GM21515 (cell line): ENCODE measurements around the gene TMEM225B.
A peak's percentile ranks its signal among the peaks of the same experiment; 100 is the strongest.
"Not testable (repeated sequence)": the region's sequence is repeated elsewhere in the genome, so short reads cannot be mapped to it uniquely, and the experiment has no call there.

ENCODE experiments used
- ATAC-seq: cut with Tn5 transposase; IDR thresholded peaks from one replicate; pipeline ENCODE4 v1.9.1; 2021; ENCODE audit not compliant: unreplicated experiment

TMEM225B gene, protein sequence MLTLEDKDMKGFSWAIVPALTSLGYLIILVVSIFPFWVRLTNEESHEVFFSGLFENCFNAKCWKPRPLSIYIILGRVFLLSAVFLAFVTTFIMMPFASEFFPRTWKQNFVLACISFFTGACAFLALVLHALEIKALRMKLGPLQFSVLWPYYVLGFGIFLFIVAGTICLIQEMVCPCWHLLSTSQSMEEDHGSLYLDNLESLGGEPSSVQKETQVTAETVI

DNA sequence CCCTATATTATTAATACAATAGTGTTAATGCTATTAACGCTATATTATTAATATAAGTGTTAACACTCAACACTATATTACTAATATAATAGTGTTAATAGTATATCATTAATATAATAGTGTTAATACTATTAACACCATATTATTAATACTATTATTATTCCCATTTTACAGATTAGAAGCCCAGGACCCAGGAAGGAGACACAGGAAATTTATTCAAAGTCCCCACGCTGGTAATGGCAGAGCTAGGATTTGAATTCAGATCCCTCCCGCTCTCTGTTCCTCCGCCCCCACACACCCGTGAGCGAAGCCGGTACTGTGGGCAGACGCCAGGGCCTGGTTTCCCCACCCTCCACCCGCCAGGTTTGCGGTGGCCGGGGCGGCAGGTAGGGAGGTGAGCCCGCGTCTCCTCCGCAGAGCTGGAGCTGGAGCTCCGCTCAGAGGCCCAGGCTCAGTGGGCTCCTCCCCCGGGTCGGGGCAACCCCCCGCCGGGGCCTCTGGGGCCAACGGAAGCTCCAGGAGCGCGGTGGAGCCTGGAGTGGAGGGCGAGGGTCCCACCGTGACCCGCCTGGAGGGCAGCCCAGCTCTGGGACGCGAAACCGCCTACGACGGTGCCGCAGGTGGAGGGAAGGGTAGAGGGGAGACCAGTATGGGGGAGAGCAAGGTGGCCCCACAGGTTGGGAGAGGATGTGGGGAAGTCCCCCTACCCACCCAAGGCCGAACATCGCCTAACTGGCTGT, at the start of gene TMEM225B:
TMEM225B (plus strand) TSS at position 506 of the 740 bp plus-strand sequence. CDS start 6,122 bp downstream, outside the sequence.
- no peak for ATAC-seq

DNA sequence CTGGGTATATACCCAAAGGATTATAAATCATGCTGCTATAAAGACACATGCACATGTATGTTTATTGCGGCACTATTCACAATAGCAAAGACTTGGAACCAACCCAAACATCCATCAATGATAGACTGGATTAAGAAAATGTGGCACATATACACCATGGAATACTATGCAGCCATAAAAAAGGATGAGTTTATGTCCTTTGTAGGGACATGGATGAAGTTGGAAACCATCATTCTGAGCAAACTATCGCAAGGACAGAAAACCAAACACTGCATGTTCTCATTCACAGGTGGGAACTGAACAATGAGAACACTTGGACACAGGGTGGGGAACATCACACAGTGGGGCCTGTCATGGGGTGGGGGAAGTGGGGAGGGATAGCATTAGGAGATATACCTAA, 48.5 kb upstream of the TMEM225B start:
- not testable (repeated sequence) for ATAC-seq

DNA sequence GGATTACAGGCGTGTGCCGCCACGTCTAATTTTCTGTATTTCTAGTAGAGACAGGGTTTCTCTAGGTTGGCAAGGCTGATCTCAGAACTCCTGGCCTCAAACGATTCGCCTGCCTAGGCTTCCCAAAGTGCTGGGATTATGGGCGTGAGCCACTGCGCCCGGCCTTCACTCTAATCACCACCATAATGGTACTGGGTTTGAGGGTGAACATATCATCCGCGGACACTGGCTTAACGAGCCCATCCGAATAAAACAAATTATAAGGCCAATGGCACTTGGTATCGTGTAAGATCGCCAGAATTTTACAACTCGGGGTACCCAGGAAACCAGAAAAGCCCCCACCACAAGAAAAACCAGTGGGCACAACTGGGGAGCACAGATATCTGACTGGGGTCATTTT, 46.7 kb upstream of the TMEM225B start:
- ATAC-seq, result no peak

DNA sequence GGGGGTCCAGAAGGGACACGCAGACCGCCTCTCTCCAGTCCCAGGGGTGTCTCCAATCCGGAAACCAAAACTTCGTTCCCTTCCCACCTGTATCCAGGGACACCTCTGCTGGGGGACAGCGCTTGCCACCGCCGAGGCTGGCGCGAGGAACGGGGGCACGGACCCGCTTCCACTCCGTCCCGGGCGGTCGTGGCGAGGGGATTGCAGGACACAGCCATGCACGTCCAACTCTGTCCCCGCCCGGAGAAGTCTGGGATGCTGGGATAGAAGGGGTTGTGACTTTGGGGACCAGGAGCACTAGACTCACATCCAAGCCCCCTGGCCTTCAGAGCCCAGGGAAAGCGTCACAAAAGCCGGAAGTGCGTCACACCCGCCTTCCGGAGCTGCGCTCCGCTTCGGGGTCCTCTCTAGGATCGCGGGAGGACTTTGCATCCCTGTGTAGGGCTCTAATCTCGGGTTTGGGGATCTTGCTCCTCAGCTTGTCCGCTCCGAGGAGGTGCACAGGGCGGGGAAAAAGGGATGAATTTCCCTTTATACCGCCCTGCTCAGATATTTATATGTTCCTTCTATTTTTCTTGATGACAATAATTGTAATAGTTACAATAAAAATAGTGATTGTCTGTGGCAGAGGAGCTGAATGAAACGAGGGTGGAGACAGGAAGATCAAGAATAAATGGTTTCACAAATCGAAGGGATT, 46.2 kb upstream of the TMEM225B start, which contains the start of gene FAM200A:
FAM200A (minus strand) TSS at position 348 of the 697 bp plus-strand sequence. CDS start 3,707 bp downstream, outside the sequence.
- ATAC-seq, result peak; percentile 92

DNA sequence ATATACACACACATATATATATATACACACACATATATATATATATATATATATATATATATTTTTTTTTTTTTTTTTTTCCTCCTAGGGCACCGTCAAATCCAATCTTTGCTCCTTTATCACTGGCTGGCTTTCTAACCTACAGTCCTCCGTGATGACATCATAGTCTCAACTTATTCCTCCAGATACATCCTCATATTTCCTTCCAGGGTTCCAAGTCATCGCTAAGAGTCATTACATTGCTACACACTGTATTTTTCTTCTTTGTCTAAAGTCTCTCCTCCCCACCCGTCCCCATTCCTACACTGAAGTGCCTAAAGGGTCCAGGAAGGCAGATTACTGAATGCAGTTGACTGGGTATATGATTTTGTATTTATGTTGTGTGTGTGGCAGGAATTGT, 45.0 kb upstream of the TMEM225B start:
- no peak for ATAC-seq

DNA sequence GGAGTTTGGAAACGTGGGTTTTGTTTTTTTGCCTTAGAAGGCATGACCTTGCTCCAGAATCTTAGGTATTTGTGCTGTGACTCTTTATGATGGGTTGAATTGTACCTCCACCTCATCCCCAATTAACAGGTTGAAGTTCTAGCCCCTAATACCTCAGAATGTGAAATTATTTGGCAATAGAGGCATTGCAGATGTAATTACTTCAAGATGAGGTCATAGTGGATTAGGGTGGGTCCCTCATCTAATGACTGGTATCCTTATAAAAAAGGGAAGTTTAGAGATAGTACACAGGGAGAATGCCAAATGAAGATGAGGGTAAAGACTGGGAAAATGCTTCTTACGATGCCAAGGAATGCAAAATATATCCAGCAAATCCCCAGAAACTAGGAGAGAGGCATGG, 43.1 kb upstream of the TMEM225B start:
- ATAC-seq, result no peak

DNA sequence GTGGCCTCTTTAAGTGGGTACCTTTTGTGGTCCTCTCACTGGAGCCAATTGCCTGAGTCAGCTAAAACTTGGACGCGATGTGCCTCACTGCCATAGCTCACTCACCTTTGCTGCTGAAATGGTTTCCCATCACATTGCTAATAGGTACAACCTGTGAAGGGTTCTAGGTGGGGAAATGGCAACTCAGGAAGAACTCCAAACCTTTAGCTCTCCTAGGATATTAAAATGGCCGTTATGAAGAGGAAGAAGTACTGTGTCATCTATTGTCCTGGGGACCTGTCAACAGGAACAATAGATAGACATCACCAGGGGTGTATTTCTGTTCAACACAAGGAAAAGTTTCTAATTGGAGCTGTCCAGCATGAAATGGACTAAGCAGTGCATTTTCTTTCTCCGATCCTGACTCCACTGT, 40.9 kb upstream of the TMEM225B start:
- no peak for ATAC-seq

DNA sequence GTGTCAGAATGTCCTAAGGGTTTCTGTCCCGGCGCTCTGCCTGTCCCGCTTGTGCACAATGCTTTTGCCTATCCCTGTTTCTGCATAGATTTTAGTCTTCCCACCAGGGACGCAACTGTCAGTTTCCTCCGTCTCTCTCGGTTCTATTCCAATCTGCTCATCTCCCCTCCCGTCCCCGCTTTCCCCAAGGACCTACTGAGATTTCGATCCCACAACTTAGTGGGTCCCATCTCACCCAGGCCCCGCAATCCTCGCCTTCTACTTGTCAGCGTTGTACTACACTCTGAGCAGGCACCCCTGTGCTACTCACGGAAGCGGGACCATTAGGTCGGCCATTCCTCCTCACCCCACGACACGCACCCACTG, 40.1 kb upstream of the TMEM225B start:
- ATAC-seq, result peak; percentile 49

DNA sequence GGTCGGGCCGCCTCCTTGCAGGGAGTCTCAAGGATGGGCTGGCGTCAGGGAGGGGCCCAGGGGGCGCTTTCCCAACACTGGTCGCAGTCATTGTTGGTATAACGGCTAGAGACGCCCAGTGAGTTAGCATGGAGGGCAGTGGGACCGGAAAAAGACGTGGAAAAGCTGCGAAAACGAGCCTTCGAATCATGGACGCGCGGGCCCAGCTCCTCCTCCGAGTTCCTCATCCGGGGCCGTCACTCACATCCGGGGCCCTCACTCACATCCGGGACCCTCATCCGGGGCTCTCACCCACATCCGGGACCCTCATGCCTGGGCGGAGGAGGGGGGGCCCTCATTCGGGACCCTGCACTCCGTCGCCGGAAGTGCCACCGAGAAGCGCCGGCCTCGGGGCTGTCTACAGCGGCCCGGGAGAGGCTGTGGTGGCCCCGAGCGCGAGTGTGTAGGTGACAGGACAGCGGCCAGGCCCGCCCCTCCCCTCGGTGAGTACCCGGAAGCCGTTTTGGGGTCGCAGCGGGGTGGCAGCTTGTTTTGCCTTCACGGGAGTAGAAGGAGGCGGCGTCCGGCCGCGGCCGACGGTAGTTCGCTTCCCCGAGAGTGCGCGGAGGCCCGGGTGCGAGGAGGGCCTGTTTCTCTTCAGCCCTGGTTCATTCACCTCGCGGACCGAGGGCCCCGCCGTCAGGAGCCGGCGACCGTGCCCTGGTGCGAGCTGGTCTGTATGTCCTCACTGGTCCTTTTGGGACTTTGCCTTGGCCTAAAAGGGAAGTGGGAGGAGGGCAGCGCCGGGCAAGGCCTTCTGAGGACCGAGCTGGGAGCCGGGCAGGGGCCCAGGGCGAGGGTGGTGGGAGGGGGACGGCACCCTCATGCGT, 39.5 kb upstream of the TMEM225B start, which contains the start of gene ZNF655:
ZNF655 (plus strand) TSS at position 337 of the 869 bp plus-strand sequence. CDS start 1,918 bp downstream, outside the sequence.
- ATAC-seq, result peak; percentile 81

DNA sequence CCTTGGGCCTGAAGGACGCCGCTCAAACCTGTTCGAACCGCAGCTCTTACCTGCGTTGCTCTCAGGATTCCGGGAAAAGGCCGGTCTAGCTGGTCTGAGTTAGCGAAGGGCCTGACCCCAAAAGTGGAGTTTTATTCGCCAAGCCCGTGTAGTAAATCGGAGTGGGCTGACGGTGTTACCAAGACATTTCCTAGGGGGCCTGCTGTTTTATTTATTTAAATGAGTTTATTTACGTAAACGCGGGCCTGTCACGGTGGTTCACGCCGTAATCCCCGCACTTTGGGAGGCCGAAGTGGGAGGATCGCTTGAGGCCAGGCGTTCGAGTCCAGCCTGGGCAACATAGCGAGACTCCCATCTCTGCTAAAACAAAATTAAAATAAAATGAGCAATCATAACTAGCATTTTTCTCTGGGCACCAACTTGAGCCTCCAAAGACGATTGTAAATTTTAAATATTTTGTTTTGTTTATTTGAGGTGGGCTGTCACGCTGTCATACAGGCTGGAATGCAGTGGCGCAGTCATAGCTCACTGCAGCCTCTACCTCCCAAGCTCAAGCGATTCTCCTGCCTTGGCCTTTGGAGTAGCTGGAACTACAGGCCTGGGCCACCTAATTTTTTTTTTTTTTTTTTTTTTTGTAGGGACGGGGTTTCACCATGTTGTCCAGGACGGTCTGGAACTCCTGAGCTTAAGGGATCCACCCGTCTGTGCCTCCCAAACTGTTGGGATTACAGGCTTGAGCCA, 38.7 kb upstream of the TMEM225B start:
- no peak for ATAC-seq

DNA sequence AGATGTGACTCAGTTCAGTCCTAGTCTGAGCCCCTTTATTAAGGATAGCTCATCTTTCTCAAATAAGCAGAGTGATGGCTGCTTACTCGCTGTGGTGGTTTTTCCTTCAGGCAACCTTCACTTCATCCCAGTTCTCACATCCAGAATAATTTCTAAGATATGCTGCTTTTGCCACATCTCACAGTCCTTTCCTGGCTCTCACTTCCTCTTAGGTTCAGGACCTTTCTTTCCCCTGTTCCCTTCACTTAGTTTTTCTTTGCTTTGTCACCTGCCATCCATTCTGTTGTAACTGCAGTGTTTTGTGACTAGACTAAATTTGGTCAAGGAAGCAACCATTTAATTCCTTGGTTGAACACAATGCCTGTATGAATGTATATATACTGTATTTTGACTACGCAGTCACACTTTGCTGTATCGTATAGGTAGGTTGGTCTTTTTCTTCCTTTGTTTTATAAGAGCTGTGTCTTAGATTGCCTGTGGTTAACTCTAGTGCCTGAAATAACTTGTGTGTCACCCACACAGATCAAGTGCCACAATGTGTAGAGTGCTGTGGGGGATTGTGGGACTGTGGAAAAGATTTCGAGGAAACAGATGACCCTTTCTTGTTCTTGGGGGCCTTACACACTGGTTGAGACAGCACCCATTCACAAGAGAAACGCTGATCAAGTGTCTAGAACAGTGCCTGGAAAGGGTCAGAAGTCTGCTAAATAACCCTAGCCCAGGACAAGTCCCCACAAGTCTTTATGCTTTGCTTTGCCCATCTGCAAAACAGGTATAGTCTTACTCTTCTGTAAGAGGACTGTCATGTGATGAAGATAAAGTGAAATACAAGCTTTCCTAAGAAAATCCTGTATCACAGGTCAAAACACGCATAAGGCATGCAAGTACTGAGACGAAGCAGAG, 37.0 kb upstream of the TMEM225B start:
- no peak for ATAC-seq

DNA sequence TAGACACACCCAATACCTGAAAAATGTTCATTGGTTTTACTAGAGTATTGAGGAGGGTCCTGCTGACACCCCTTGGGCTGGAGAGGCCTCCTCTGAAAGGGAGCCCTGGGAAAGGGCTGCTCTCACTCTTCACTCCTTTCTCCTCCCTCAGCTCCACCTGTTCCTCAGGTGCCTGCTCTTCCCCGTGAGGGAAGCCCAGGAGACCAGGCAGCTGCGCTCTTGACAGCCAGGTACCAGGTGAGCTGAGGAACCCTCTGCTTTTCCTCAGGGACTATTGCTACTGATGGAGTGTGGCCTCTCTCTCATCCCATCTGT, 36.4 kb upstream of the TMEM225B start:
- no peak for ATAC-seq

DNA sequence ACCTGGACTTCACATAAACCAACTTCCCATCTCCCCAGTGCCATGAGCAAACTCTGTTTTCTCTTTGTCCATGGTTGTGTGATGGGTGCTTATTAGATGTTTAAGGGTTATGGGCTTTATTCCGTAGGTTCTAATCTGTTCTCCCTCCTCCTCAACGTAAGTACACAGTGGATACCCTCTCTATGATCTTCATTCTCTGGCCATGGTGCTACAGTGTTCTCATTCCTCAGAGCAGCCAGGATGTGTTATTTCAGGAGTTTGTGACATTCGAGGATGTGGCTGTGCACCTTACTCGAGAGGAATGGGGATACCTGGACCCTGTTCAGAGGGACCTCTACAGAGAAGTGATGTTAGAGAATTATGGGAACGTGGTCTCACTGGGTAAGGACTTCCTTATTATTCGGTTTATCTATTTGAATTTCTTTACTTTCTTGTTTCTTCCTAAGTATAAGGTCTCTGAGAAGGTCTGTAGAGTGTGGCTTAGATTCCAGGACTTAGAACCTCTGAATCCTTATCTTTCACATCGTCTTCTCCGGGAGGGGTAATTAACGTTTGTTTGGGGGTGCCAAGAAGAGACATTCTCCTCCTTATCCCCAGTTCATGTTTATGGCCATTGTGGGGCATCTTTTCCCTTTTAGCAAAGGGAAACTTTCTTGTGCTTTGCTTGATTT, 35.8 kb upstream of the TMEM225B start:
- no peak for ATAC-seq

DNA sequence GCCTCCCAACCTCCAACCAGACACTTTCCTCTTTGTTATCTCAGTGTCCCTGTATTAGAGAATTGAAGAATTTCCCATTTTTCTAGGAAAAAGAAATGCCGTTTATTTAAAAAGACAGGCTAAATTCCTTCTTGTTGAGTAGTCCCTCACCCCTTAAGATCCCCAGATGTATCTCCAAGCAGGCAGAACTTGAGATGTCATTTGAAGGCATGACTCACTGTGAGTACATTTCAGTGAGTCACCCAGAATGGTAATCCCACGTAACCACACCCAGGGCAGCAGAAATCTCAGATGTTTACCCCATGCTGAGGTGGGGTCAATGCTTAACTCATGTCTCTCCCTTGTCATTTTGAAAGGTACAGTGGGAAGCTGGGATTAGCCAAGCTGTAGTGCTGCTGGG, 35.2 kb upstream of the TMEM225B start:
- no peak for ATAC-seq

DNA sequence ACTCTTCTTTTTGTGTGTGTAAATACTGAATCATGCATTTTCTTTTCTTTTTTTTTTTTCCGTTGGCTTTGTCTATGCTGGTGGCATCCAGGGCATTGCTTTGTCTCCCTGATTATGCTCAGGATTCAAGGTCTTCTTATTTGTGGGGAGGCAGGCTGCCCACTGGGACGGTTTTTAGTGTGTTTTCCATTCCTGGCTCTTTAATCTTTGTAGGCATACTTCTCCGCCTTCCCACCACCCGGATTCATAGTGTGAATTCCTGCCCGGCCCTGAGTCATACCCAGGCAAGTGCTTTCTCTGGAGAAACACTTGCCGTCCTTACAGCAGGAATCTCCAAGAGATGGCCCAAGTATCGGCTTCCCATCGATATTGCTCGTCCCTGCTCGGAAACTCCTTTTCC, 34.4 kb upstream of the TMEM225B start:
- ATAC-seq, result no peak

DNA sequence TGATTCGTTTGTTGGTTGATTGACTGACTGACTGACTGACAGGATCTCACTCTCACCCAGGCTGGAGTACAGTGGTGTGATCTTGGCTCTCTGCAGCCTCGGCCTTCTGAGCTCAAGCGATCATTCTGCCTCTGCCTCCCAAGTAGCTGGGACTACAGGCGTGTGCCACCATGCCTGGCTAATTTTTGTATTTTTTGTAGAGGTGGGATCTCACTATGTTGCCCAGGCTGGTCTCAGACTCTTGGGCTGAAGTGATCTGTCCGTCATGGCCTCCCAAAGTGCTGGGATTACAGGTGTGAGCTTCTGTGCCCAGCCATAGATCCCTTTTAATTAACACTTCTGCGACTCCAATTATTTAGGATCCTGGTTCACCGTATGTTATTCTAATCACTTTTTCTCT, 29.3 kb upstream of the TMEM225B start:
- ATAC-seq, result not testable (repeated sequence)

DNA sequence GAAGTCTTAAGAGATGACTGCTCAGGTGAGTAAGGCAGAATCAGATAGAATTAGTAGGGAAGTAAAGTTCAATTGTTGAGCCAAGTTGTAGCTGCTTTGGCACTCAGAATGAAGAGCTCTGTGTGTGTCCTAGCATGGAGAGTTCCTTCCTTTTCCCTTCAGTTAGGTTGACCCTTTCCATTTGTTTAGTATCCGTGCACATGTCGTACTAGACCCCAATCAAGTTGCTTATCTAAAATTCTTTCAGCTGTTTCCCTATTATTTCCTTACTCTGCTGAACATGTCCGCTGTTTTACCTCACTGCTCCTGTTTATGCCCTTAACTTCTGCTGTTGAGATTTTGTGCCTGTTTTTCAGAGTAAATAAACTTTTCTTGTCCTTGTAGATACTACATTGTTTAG, 26.3 kb upstream of the TMEM225B start:
- ATAC-seq, result no peak

DNA sequence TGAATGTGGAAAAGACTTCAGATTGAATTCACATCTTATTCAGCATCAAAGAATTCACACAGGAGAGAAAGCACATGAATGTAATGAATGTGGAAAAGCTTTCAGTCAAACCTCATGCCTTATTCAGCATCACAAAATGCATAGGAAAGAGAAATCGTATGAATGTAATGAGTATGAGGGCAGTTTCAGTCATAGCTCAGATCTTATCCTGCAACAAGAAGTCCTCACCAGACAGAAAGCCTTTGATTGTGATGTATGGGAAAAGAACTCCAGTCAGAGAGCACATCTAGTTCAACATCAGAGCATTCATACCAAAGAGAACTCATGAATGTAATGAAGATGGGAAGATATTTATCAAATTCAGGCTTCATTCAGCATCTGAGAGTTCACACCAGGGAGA, 24.8 kb upstream of the TMEM225B start:
- no peak for ATAC-seq

DNA sequence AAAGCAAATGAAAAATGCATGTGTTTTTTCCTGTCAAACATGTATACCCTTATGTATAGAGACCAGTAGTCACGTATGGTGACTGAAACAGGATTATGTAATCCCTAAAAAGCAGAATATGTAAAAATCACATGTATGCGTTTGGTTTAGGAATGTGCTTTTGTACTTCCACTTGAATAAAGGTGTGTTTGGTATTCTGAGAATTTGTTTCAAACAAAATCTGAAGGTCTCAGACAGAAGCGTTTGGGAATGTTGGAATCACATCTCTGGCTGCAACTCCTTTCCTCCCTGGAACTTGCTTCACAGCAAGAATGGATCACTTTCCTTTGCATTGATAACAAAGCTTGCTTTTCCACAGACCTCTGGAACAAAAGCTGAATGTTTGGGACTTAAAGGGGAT, 21.8 kb upstream of the TMEM225B start:
- no peak for ATAC-seq
